SU-DHL-6 (cell line): Measurements from ENCODE around the gene FKBP1C.

Source experiments
- EZH2phosphoT487 ChIP-seq: fragments of 200-600 bp; sonication (generic), shearing (Covaris generic); conservative IDR thresholded peaks from 2 replicates; pipeline ENCODE4 v1.6.1; 2018; ENCODE audit warnings: mild to moderate bottlenecking, antibody characterized with exemption, low read length, moderate library complexity, mixed read lengths
- TF ChIP-seq, protein P1 (sequence below): fragments of 200-600 bp; sonication (generic); IDR thresholded peaks from one replicate; pipeline ENCODE4 v1.5.1; 2017; ENCODE audit warnings: antibody characterized with exemption, mild to moderate bottlenecking, low read length, moderate library complexity; ENCODE audit not compliant: insufficient read depth, poor library complexity, severe bottlenecking

GRCh38 chr6:63261820-63262219 lies 50.6 kb downstream of the FKBP1C start:
- TF ChIP-seq, protein P1, sequence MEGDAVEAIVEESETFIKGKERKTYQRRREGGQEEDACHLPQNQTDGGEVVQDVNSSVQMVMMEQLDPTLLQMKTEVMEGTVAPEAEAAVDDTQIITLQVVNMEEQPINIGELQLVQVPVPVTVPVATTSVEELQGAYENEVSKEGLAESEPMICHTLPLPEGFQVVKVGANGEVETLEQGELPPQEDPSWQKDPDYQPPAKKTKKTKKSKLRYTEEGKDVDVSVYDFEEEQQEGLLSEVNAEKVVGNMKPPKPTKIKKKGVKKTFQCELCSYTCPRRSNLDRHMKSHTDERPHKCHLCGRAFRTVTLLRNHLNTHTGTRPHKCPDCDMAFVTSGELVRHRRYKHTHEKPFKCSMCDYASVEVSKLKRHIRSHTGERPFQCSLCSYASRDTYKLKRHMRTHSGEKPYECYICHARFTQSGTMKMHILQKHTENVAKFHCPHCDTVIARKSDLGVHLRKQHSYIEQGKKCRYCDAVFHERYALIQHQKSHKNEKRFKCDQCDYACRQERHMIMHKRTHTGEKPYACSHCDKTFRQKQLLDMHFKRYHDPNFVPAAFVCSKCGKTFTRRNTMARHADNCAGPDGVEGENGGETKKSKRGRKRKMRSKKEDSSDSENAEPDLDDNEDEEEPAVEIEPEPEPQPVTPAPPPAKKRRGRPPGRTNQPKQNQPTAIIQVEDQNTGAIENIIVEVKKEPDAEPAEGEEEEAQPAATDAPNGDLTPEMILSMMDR = no peak
- TF ChIP-seq EZH2phosphoT487 = no peak
